Choroid plexus epithelial cell (primary cell): ENCODE data around the gene ANGPTL1.

Experiments used
- DNase-seq: peaks from one replicate; pipeline ENCODE4 v3.0.0-alpha.2; 2010; ENCODE audit warnings: low read depth
- H3K4me3 ChIP-seq: 2 replicates; pipeline ENCODE4 v1.5.1; 2011; ENCODE audit warnings: low read depth, mild to moderate bottlenecking, control low read depth, low read length, moderate library complexity
- TF ChIP-seq, protein P1 (sequence below): conservative IDR thresholded peaks from 2 replicates; pipeline ENCODE4 v1.5.1; 2011; ENCODE audit warnings: low read depth, mild to moderate bottlenecking, control low read depth, inconsistent platforms, low read length, moderate library complexity

The ANGPTL1 gene

DNA sequence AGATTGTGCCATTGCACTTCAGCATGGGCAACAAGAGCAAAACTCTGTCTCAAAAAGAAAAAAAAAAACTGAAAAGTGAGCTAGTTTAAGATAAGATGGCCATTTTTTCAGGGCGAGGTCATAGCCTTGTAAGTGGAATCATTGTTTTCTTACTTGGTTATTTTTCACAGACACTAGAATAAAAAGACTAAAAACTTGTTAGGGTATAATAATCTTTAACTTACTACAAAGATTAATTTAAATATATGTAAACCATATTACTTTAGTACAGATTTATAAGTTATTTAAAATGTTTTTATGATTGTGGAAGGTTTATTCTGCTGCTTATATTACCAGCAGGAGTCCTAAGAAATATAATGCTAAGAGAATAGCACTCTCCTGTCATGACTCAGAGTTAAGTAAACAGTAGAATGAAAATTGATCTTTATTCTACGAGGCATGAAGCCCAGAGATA is 23.5 kb downstream of the ANGPTL1 start:
- no peak overlapping the region for H3K4me3 ChIP-seq
- peak; percentile 79 for DNase-seq
- TF ChIP-seq, protein P1, sequence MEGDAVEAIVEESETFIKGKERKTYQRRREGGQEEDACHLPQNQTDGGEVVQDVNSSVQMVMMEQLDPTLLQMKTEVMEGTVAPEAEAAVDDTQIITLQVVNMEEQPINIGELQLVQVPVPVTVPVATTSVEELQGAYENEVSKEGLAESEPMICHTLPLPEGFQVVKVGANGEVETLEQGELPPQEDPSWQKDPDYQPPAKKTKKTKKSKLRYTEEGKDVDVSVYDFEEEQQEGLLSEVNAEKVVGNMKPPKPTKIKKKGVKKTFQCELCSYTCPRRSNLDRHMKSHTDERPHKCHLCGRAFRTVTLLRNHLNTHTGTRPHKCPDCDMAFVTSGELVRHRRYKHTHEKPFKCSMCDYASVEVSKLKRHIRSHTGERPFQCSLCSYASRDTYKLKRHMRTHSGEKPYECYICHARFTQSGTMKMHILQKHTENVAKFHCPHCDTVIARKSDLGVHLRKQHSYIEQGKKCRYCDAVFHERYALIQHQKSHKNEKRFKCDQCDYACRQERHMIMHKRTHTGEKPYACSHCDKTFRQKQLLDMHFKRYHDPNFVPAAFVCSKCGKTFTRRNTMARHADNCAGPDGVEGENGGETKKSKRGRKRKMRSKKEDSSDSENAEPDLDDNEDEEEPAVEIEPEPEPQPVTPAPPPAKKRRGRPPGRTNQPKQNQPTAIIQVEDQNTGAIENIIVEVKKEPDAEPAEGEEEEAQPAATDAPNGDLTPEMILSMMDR, result no peak

DNA sequence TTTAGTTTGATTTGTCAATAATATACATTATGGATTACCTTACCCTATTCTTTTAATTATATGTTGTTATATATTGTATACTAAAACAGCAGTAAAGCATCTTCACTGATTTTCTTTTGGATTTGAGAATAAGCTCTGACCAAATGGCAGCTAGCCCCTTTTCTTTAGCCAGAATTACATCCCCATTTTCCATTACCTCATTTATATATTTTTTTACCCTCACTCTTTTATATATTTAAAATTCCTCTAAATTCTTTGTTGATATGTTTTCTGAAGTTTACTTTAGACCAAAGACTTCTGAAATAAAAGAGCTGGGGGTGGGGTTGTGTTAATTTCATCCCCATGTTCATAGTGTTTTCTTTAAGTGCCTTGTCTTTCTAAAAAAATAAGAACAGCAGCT is 24.6 kb downstream of the ANGPTL1 start:
- TF ChIP-seq, protein P1, result no peak
- DNase-seq, result no peak
- no peak overlapping the region for H3K4me3 ChIP-seq

DNA sequence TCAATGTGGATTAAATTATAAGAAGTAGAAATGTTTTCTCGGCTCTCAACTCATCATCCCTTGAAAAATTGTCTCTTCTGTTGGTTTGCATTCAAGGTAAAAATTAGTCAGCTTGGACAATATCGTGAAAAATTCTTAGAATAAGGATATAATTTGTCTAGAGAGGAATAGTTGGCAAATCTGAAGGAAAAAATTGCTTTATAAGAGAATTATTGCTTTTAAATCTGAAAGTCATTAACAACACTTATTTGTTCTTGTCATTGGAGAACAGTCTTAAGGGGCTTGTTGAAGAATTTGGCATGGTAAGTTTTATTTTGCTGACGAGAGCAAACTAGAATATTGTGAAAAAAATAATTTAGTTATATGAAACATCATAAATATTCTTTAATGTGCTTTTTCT is 26.4 kb downstream of the ANGPTL1 start:
- DNase-seq, result no peak
- TF ChIP-seq, protein P1, result no peak
- no peak overlapping the region for H3K4me3 ChIP-seq

DNA sequence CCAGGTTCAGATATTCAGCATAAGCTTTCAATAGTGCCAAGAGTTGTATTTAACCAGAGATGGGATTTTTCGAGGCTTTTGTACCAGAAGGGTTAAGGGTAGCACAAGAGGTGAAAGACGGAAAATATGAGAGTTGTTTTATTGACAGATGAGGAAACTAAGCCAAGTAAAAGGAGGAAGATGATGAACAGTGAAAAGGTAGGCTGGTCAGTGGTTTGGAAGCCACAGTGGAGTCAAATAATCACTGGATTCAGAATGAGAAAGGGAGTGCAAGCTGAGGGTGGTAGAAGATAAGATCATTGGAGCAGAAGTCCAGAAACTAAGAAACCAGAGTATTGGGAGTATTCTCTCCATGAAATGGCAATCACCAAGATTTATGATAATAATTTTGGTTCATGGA is 45.7 kb downstream of the ANGPTL1 start:
- DNase-seq, result no peak
- TF ChIP-seq, protein P1, result no peak
- H3K4me3 ChIP-seq, result no peak overlapping the region

DNA sequence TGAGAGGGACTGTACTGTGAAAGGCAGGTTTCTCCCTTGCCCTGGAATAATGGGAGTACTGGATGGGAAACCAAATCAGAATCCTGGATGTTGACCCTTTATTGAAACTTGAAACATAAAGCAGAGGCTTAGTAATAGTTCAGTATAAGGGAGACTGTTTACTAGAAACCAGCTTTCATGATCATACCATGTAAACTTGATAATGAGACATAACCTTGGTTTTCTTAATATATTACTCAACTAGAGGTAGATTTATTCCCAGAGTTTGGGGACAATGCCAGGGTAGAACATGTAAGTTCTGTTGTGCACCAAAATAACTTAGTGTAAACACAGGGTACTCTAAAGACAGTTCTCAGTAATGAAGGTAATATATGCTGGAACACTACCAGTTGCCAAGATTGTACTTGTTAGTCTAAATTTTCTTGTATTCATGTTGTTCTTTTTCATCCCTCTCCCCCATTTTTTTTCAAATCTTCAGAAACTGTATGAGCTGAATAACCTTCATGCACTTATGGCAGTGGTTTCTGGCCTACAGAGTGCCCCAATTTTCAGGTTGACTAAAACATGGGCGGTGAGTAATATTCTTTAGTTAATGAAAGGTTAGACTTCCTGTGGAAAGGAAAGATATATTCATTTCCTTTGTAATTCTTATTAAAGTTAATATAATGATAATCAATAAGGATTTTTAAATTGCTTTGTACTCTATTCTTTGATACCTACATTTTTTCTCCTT is 49.6 kb downstream of the ANGPTL1 start:
- DNase-seq, result no peak
- TF ChIP-seq, protein P1, result no peak
- no peak overlapping the region for H3K4me3 ChIP-seq

DNA sequence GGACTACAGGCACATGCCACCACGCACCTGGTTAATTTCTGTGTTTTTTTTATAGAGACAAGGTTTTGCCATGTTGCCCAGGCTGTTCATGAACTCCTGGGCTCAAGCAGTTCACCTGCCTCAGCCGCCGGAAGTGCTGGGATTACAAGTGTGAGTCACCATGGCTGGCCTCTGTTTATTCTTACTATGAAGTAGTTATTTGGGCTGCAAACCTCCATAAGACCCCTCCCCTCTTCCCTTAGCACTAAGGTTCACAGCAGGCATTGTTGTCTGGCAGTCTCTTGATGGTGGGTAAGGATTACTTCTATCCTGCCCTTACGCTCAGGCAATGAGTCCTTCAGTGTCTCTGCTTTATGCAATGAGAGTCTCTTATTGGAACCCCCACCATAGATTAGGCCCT is 51.8 kb downstream of the ANGPTL1 start:
- DNase-seq, result no peak
- TF ChIP-seq, protein P1, result no peak
- H3K4me3 ChIP-seq, result no peak overlapping the region

DNA sequence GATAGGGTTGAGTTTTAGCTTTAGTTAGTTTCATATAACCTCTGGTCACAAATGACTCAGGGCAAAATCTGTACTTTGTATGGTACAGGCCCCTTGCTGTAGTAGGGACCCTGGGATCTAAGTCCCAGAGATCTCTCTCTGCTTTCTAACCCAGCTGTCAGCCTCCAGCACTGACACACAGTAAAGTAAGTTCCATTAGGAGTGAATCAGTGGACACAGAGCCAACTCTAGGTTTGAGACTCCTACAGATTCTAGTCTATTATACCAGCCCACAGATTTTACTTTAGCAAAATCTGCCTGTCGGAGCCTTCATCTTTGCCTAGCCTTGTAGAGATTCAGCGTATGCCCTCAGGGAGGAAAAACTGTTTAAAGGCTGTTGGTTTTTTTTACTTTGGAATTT is 52.5 kb downstream of the ANGPTL1 start:
- TF ChIP-seq, protein P1, result no peak
- H3K4me3 ChIP-seq, result no peak overlapping the region
- DNase-seq, result peak; percentile 42
